ENCODE results near the gene MCU.

Gene MCU

GRCh38 chr10:72879245-72879644 lies 187.3 kb downstream of the MCU start:
- no peak overlapping the region for H3K4me3 ChIP-seq (ENCODE audit: insufficient read depth in 1 of 2, low read depth in 1 of 2, low read length in 2 of 2)
- H2BK5ac ChIP-seq (ENCODE audit: low read depth, low read length, poor library complexity, severe bottlenecking): no peak overlapping the region
- peaks cover 7 to 38% of the 10 kb centered on the region in 2 experiments for H3K36me3 ChIP-seq (ENCODE audit: control insufficient read depth in 1 of 2, insufficient read depth in 2 of 2, low read depth in 1 of 2, low read length in 2 of 2)
- H2BK120ac ChIP-seq (ENCODE audit: low read depth, low read length): no peak overlapping the region
- H3K14ac ChIP-seq (ENCODE audit: low read length in 2 of 2): no peak overlapping the region
- no peak overlapping the region for H3K4me2 ChIP-seq (ENCODE audit: low read length, poor library complexity, severe bottlenecking)
- H3K27me3 ChIP-seq (ENCODE audit: control insufficient read depth in 1 of 2, insufficient read depth in 1 of 2, low read length in 2 of 2): no peaks in the 10 kb centered on the region
- DNase-seq: no peak
- H3K79me1 ChIP-seq (replicated peaks; ENCODE audit: low read length, poor library complexity, severe bottlenecking): peaks cover 2% of the 10 kb centered on the region
- H4K8ac ChIP-seq (ENCODE audit: low read length): no peak overlapping the region
- no peak overlapping the region for H3K23ac ChIP-seq (ENCODE audit: low read length in 2 of 2)
- peaks cover 16% of the 10 kb centered on the region for H3K9me3 ChIP-seq (ENCODE audit: control insufficient read depth, low read length)
- H4K91ac ChIP-seq (ENCODE audit: low read length): no peak overlapping the region
- no peaks in the 10 kb centered on the region for H3K4me1 ChIP-seq (ENCODE audit: control insufficient read depth, insufficient read depth, low read depth, low read length)
- H2BK12ac ChIP-seq (ENCODE audit: low read length in 2 of 2): no peak overlapping the region
- H2BK15ac ChIP-seq (ENCODE audit: low read depth, poor library complexity, severe bottlenecking): no peak overlapping the region
- H3K9ac ChIP-seq (ENCODE audit: low read length): no peak overlapping the region
- H3K27ac ChIP-seq (ENCODE audit: low read length, poor library complexity, severe bottlenecking): no peak overlapping the region
- no peak overlapping the region for H2AK5ac ChIP-seq (ENCODE audit: low read length, severe bottlenecking)
- no peak overlapping the region for H2AFZ ChIP-seq (ENCODE audit: low read depth, low read length)
- H3K4ac ChIP-seq (ENCODE audit: low read depth in 1 of 2, low read length in 2 of 2): no peak overlapping the region
- H3K18ac ChIP-seq (ENCODE audit: low read depth in 1 of 2, low read length in 2 of 2): no peak overlapping the region
- WGBS: 100% methylated on average over 1 of the region's 2 CpGs

DNA sequence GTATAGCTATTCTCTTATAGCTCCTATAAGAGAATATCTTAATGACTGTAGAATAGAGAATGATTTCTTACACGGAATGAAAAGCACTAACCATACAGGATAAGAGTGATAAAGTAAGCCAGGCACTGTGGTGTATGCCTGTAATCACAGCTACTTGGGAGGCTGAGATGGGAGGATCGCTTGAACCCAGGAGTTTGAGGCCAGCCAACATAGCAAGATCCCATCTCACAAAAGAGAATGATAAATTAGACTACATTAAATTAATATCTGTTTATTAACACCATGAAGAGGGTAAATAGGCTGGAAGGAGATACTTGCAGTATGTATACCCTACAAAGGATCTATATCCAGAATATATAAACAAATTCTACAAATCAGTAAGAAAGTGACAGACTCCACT lies 189.3 kb downstream of the MCU start:
- H4K91ac ChIP-seq (ENCODE audit: low read length): no peak overlapping the region
- no peak overlapping the region for H2AFZ ChIP-seq (ENCODE audit: low read depth, low read length)
- H3K27ac ChIP-seq (ENCODE audit: low read length, poor library complexity, severe bottlenecking): no peak overlapping the region
- H2BK120ac ChIP-seq (ENCODE audit: low read depth, low read length): no peak overlapping the region
- DNase-seq: no peak
- H3K4ac ChIP-seq (ENCODE audit: low read depth in 1 of 2, low read length in 2 of 2): no peak overlapping the region
- H3K18ac ChIP-seq (ENCODE audit: low read depth in 1 of 2, low read length in 2 of 2): no peak overlapping the region
- H3K4me2 ChIP-seq (ENCODE audit: low read length, poor library complexity, severe bottlenecking): no peak overlapping the region
- H2BK15ac ChIP-seq (ENCODE audit: low read depth, poor library complexity, severe bottlenecking): no peak overlapping the region
- H3K9ac ChIP-seq (ENCODE audit: low read length): no peak overlapping the region
- H3K4me1 ChIP-seq (ENCODE audit: control insufficient read depth, insufficient read depth, low read depth, low read length): no peaks in the 10 kb centered on the region
- 100% methylated on average over 2 of the region's 2 CpGs for WGBS
- no peaks in the 10 kb centered on the region for H3K27me3 ChIP-seq (ENCODE audit: control insufficient read depth in 1 of 2, insufficient read depth in 1 of 2, low read length in 2 of 2)
- no peaks in the 10 kb centered on the region for H3K79me1 ChIP-seq (replicated peaks; ENCODE audit: low read length, poor library complexity, severe bottlenecking)
- peaks cover 16% of the 10 kb centered on the region for H3K9me3 ChIP-seq (ENCODE audit: control insufficient read depth, low read length)
- peaks cover 7 to 56% of the 10 kb centered on the region in 2 experiments for H3K36me3 ChIP-seq (ENCODE audit: control insufficient read depth in 1 of 2, insufficient read depth in 2 of 2, low read depth in 1 of 2, low read length in 2 of 2)
- no peak overlapping the region for H3K14ac ChIP-seq (ENCODE audit: low read length in 2 of 2)
- H3K4me3 ChIP-seq (ENCODE audit: insufficient read depth in 1 of 2, low read depth in 1 of 2, low read length in 2 of 2): no peak overlapping the region
- no peak overlapping the region for H4K8ac ChIP-seq (ENCODE audit: low read length)
- H2BK12ac ChIP-seq (ENCODE audit: low read length in 2 of 2): no peak overlapping the region
- H2AK5ac ChIP-seq (ENCODE audit: low read length, severe bottlenecking): no peak overlapping the region
- H2BK5ac ChIP-seq (ENCODE audit: low read depth, low read length, poor library complexity, severe bottlenecking): no peak overlapping the region
- no peak overlapping the region for H3K23ac ChIP-seq (ENCODE audit: low read length in 2 of 2)

DNA sequence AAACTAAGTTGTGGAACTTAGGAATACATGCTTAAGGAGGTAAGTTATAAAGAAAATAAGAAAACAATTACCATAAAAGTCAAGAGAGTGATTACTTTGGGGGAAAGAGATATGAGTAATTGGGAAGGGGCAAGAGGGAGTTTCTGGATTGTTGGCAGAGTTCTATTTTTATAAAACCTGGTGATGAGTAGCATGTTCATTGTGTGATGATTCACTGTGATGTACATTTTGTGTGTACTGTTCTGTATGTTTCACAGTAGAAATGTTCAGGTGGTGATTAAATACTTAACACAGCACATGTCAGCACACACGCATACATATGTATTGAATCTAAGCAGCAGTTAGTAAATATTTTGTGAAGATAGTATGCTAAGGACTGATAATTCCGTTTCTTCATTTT lies 191.9 kb downstream of the MCU start:
- H3K4me1 ChIP-seq (ENCODE audit: control insufficient read depth, insufficient read depth, low read depth, low read length): no peaks in the 10 kb centered on the region
- no peak overlapping the region for H3K9ac ChIP-seq (ENCODE audit: low read length)
- WGBS: 100% methylated on average over 1 of the region's 2 CpGs
- H2BK120ac ChIP-seq (ENCODE audit: low read depth, low read length): no peak overlapping the region
- H3K79me1 ChIP-seq (replicated peaks; ENCODE audit: low read length, poor library complexity, severe bottlenecking): no peaks in the 10 kb centered on the region
- no peak overlapping the region for H3K18ac ChIP-seq (ENCODE audit: low read depth in 1 of 2, low read length in 2 of 2)
- no peak overlapping the region for H3K4me2 ChIP-seq (ENCODE audit: low read length, poor library complexity, severe bottlenecking)
- H4K8ac ChIP-seq (ENCODE audit: low read length): no peak overlapping the region
- no peak overlapping the region for H2BK12ac ChIP-seq (ENCODE audit: low read length in 2 of 2)
- H2BK5ac ChIP-seq (ENCODE audit: low read depth, low read length, poor library complexity, severe bottlenecking): no peak overlapping the region
- no peak overlapping the region for H2AFZ ChIP-seq (ENCODE audit: low read depth, low read length)
- H3K27ac ChIP-seq (ENCODE audit: low read length, poor library complexity, severe bottlenecking): no peak overlapping the region
- H3K23ac ChIP-seq (ENCODE audit: low read length in 2 of 2): no peak overlapping the region
- no peak overlapping the region for H3K14ac ChIP-seq (ENCODE audit: low read length in 2 of 2)
- DNase-seq: no peak
- no peak overlapping the region for H3K4me3 ChIP-seq (ENCODE audit: insufficient read depth in 1 of 2, low read depth in 1 of 2, low read length in 2 of 2)
- H3K36me3 ChIP-seq (ENCODE audit: control insufficient read depth in 1 of 2, insufficient read depth in 2 of 2, low read depth in 1 of 2, low read length in 2 of 2): peaks cover 7 to 59% of the 10 kb centered on the region in 2 experiments
- H3K4ac ChIP-seq (ENCODE audit: low read depth in 1 of 2, low read length in 2 of 2): no peak overlapping the region
- H2AK5ac ChIP-seq (ENCODE audit: low read length, severe bottlenecking): no peak overlapping the region
- H3K9me3 ChIP-seq (ENCODE audit: control insufficient read depth, low read length): peaks cover 8% of the 10 kb centered on the region
- H4K91ac ChIP-seq (ENCODE audit: low read length): no peak overlapping the region
- no peaks in the 10 kb centered on the region for H3K27me3 ChIP-seq (ENCODE audit: control insufficient read depth in 1 of 2, insufficient read depth in 1 of 2, low read length in 2 of 2)
- H2BK15ac ChIP-seq (ENCODE audit: low read depth, poor library complexity, severe bottlenecking): no peak overlapping the region

GRCh38 chr10:72885953-72886352 lies 194.0 kb downstream of the MCU start:
- Histone ChIP-seq H3K18ac (ENCODE audit: low read depth in 1 of 2, low read length in 2 of 2) (no peak overlapping the region), H3K27me3 (ENCODE audit: control insufficient read depth in 1 of 2, insufficient read depth in 1 of 2, low read length in 2 of 2) (no peaks in the 10 kb centered on the region), H2AFZ (ENCODE audit: low read depth, low read length) (no peak overlapping the region), H3K4ac (ENCODE audit: low read depth in 1 of 2, low read length in 2 of 2) (no peak overlapping the region), H2BK5ac (ENCODE audit: low read depth, low read length, poor library complexity, severe bottlenecking) (no peak overlapping the region), H2BK120ac (ENCODE audit: low read depth, low read length) (no peak overlapping the region), H3K27ac (ENCODE audit: low read length, poor library complexity, severe bottlenecking) (no peak overlapping the region), H3K14ac (ENCODE audit: low read length in 2 of 2) (no peak overlapping the region), H3K4me1 (ENCODE audit: control insufficient read depth, insufficient read depth, low read depth, low read length) (no peaks in the 10 kb centered on the region), H3K9me3 (ENCODE audit: control insufficient read depth, low read length) (no peaks in the 10 kb centered on the region), H3K36me3 (ENCODE audit: control insufficient read depth in 1 of 2, insufficient read depth in 2 of 2, low read depth in 1 of 2, low read length in 2 of 2) (peaks cover 5 to 52% of the 10 kb centered on the region in 2 experiments), H2BK12ac (ENCODE audit: low read length in 2 of 2) (no peak overlapping the region), H3K79me1 (replicated peaks; ENCODE audit: low read length, poor library complexity, severe bottlenecking) (no peaks in the 10 kb centered on the region), H2AK5ac (ENCODE audit: low read length, severe bottlenecking) (no peak overlapping the region), H2BK15ac (ENCODE audit: low read depth, poor library complexity, severe bottlenecking) (no peak overlapping the region), H3K9ac (ENCODE audit: low read length) (no peak overlapping the region), H3K23ac (ENCODE audit: low read length in 2 of 2) (no peak overlapping the region), H4K8ac (ENCODE audit: low read length) (no peak overlapping the region), H3K4me2 (ENCODE audit: low read length, poor library complexity, severe bottlenecking) (no peak overlapping the region), H3K4me3 (ENCODE audit: insufficient read depth in 1 of 2, low read depth in 1 of 2, low read length in 2 of 2) (no peak overlapping the region), H4K91ac (ENCODE audit: low read length) (no peak overlapping the region)
- no peak for DNase-seq
- WGBS: no CpG with 5 or more reads among the region's 2 CpGs

Data from mesenchymal stem cell (in vitro differentiated cells and primary cell).